Endothelial cell of umbilical vein (primary cell): ENCODE measurements around the gene TSPAN31. TPM values are rescaled to one million over a fixed set of nuclear protein-coding genes. Genes with fewer than 3 reads are reported as not detected.

Source experiments
- microRNA-seq: library from miRNA; unstranded; fragments of <30 nt; microRNA quantifications from one replicate; pipeline ENCODE4 v1.2.0, GENCODE V29; 2021; ENCODE audit warnings: borderline number of aligned reads, borderline replicate concordance
- polyA plus RNA-seq, 4 experiments: library from polyadenylated mRNA; depleted of rRNA in 3 of 4; stranded (reverse) in 3 of 4; unstranded in 1 of 4; fragments of >200 nt; gene quantifications; 2 replicates each; pipeline versions ENCODE4 v1.2.1 to v1.2.3, GENCODE V29; 2011 to 2012; ENCODE audit warnings: missing spikeins in 1 of 4
- total RNA-seq: library from RNA; stranded (reverse); gene quantifications from 2 replicates; pipeline ENCODE4 v1.2.3, GENCODE V29; 2021

TSPAN31 gene
- total and polyA plus RNA-seq, 2 donors (not counting 3 experiments of a cell fraction or from before 2014, with no cell fraction given): 15.0 to 43.9 TPM

Small RNA genes within 50 kb of the gene (microRNA-seq; reads per million reads assigned to microRNA genes)
- gene MIR6759: not detected

Other genes starting within 250 kb of the TSPAN31 start
- gene DDIT3, start 224.5 kb upstream of the TSPAN31 start, total RNA-seq: 9.8 and 13.7 TPM in 2 replicates
- gene DDIT3, start 224.5 kb upstream of the TSPAN31 start, polyA plus RNA-seq: 15.4 and 22.0 TPM in 2 replicates
- 85.6 and 95.2 TPM in 2 replicates for gene MBD6, start 222.2 kb upstream of the TSPAN31 start, total RNA-seq
- gene MBD6, start 222.2 kb upstream of the TSPAN31 start, polyA plus RNA-seq: 8.5 and 10.6 TPM in 2 replicates
- 157 and 161 TPM in 2 replicates for gene DCTN2, start 197.8 kb upstream of the TSPAN31 start, total RNA-seq
- 146 and 234 TPM in 2 replicates for gene DCTN2, start 197.8 kb upstream of the TSPAN31 start, polyA plus RNA-seq
- 0.12 and 0.35 TPM in 2 replicates for gene KIF5A, start 195.0 kb upstream of the TSPAN31 start, total RNA-seq
- gene KIF5A, start 195.0 kb upstream of the TSPAN31 start, polyA plus RNA-seq: 0.05 and 0.07 TPM in 2 replicates
- gene PIP4K2C, start 153.8 kb upstream of the TSPAN31 start, total RNA-seq: 9.1 and 11.5 TPM in 2 replicates
- 10.5 and 11.3 TPM in 2 replicates for gene PIP4K2C, start 153.8 kb upstream of the TSPAN31 start, polyA plus RNA-seq
- 25.9 and 34.5 TPM in 2 replicates for gene DTX3, start 140.2 kb upstream of the TSPAN31 start, total RNA-seq
- gene DTX3, start 140.2 kb upstream of the TSPAN31 start, polyA plus RNA-seq: 51.4 and 65.0 TPM in 2 replicates
- 4.7 and 7.4 TPM in 2 replicates for gene ARHGEF25, start 133.6 kb upstream of the TSPAN31 start, total RNA-seq
- 3.5 and 4.7 TPM in 2 replicates for gene ARHGEF25, start 133.6 kb upstream of the TSPAN31 start, polyA plus RNA-seq
- 0.25 and 0.35 TPM in 2 replicates for gene B4GALNT1, start 111.8 kb upstream of the TSPAN31 start, total RNA-seq
- gene B4GALNT1, start 111.8 kb upstream of the TSPAN31 start, polyA plus RNA-seq: 0.24 and 0.33 TPM in 2 replicates
- 188 and 212 TPM in 2 replicates for gene OS9, start 50.9 kb upstream of the TSPAN31 start, total RNA-seq
- 374 and 561 TPM in 2 replicates for gene OS9, start 50.9 kb upstream of the TSPAN31 start, polyA plus RNA-seq
- 0.05 and 0.24 TPM in 2 replicates for gene AGAP2, start 6.3 kb upstream of the TSPAN31 start, total RNA-seq
- 0.04 and 0.05 TPM in 2 replicates for gene AGAP2, start 6.3 kb upstream of the TSPAN31 start, polyA plus RNA-seq
- gene CDK4, start 7.3 kb downstream of the TSPAN31 start, total RNA-seq: 156 and 171 TPM in 2 replicates
- 300 and 332 TPM in 2 replicates for gene CDK4, start 7.3 kb downstream of the TSPAN31 start, polyA plus RNA-seq
- 3.0 and 4.6 TPM in 2 replicates for gene MARCHF9, start 10.1 kb downstream of the TSPAN31 start, total RNA-seq
- 4.8 and 5.8 TPM in 2 replicates for gene MARCHF9, start 10.1 kb downstream of the TSPAN31 start, polyA plus RNA-seq
- 2.4 and 2.7 TPM in 2 replicates for gene CYP27B1, start 22.0 kb downstream of the TSPAN31 start, total RNA-seq
- 0.62 TPM in 2 replicates for gene CYP27B1, start 22.0 kb downstream of the TSPAN31 start, polyA plus RNA-seq
- 24.3 and 24.8 TPM in 2 replicates for gene METTL1, start 27.1 kb downstream of the TSPAN31 start, total RNA-seq
- 23.6 and 25.0 TPM in 2 replicates for gene METTL1, start 27.1 kb downstream of the TSPAN31 start, polyA plus RNA-seq
- gene EEF1AKMT3, start 27.6 kb downstream of the TSPAN31 start, total RNA-seq: 6.6 and 8.8 TPM in 2 replicates
- 7.3 and 7.9 TPM in 2 replicates for gene EEF1AKMT3, start 27.6 kb downstream of the TSPAN31 start, polyA plus RNA-seq
- 39.3 and 41.8 TPM in 2 replicates for gene TSFM, start 37.7 kb downstream of the TSPAN31 start, total RNA-seq
- 13.2 and 16.5 TPM in 2 replicates for gene TSFM, start 37.7 kb downstream of the TSPAN31 start, polyA plus RNA-seq
- gene AVIL, start 73.7 kb downstream of the TSPAN31 start, total RNA-seq: 2.2 and 3.0 TPM in 2 replicates
- 1.0 and 1.1 TPM in 2 replicates for gene AVIL, start 73.7 kb downstream of the TSPAN31 start, polyA plus RNA-seq
- gene CTDSP2, start 101.7 kb downstream of the TSPAN31 start, total RNA-seq: 128 and 142 TPM in 2 replicates
- 120 and 146 TPM in 2 replicates for gene CTDSP2, start 101.7 kb downstream of the TSPAN31 start, polyA plus RNA-seq
- 5.9 and 7.2 TPM in 2 replicates for gene ATP23, start 196.5 kb downstream of the TSPAN31 start, total RNA-seq
- 9.0 and 14.5 TPM in 2 replicates for gene ATP23, start 196.5 kb downstream of the TSPAN31 start, polyA plus RNA-seq